Midbrain (tissue), 1 donor: ENCODE data around the gene ZNF236.
"Not testable (repeated sequence)": the region's sequence is repeated elsewhere in the genome, so short reads cannot be mapped to it uniquely, and the experiment has no call there.

Source experiments
- DNase-seq: peaks from one replicate; lab custom pipeline; 2025; lab: John Stamatoyannopoulos, UW

Gene ZNF236

GRCh38 chr18:76988827-76989646, 166.7 kb downstream of the ZNF236 start:
- DNase-seq: no peak

- no peak for DNase-seq
These were observed 167.4 kb downstream of the ZNF236 start for GRCh38 chr18:76989647-76990190.

- DNase-seq: not testable (repeated sequence)
These were observed 168.1 kb downstream of the ZNF236 start for GRCh38 chr18:76990343-76991020.

- no peak for DNase-seq
These were observed 168.8 kb downstream of the ZNF236 start for GRCh38 chr18:76991021-76991688.

- no peak for DNase-seq
These were observed 170.1 kb downstream of the ZNF236 start for GRCh38 chr18:76992226-76993084.

- no peak for DNase-seq
These were observed 170.7 kb downstream of the ZNF236 start for GRCh38 chr18:76993085-76993382.

GRCh38 chr18:76993573-76993972, 171.2 kb downstream of the ZNF236 start:
- DNase-seq: no peak

- no peak for DNase-seq
These were observed 171.8 kb downstream of the ZNF236 start for GRCh38 chr18:76994086-76994654.

GRCh38 chr18:76995896-76996295, 173.5 kb downstream of the ZNF236 start:
- no peak for DNase-seq

- no peak for DNase-seq
These were observed 174.1 kb downstream of the ZNF236 start for GRCh38 chr18:76996429-76996828.

- no peak for DNase-seq
These were observed 175.8 kb downstream of the ZNF236 start for GRCh38 chr18:76997951-76998808.

- DNase-seq: no peak
These were observed 176.7 kb downstream of the ZNF236 start for GRCh38 chr18:76999077-76999476.

- peak; percentile 54 for DNase-seq
These were observed 178.2 kb downstream of the ZNF236 start for GRCh38 chr18:77000527-77000926.

GRCh38 chr18:77001041-77001440, 178.7 kb downstream of the ZNF236 start:
- DNase-seq: no peak

GRCh38 chr18:77001979-77002378, 179.6 kb downstream of the ZNF236 start:
- DNase-seq: no peak

- no peak for DNase-seq
These were observed 180.1 kb downstream of the ZNF236 start for GRCh38 chr18:77002496-77002895.

- no peak for DNase-seq
These were observed 181.0 kb downstream of the ZNF236 start for GRCh38 chr18:77003316-77003715.

GRCh38 chr18:77004555-77005380, 182.4 kb downstream of the ZNF236 start:
- peak; percentile 46 for DNase-seq

- DNase-seq: no peak
These were observed 183.4 kb downstream of the ZNF236 start for GRCh38 chr18:77005651-77006195.
